ENCODE results near the gene TTLL12.

TTLL12 gene

GRCh38 chr22:43118953-43119458, 67.9 kb downstream of the TTLL12 start:
- H3K9ac ChIP-seq (ENCODE audit: low read length), result no peak overlapping the region

GRCh38 chr22:43118024-43118849, 68.7 kb downstream of the TTLL12 start:
- H3K9me2 ChIP-seq (replicated peaks; ENCODE audit: insufficient read depth, low read length), result no peaks in the 10 kb centered on the region
- no peaks in the 10 kb centered on the region for H3K36me3 ChIP-seq (replicated peaks; ENCODE audit: insufficient read depth, low read length)
- no peak for DNase-seq
- no peaks in the 10 kb centered on the region for H3K4me1 ChIP-seq (ENCODE audit: low read length)
- H3K9ac ChIP-seq (ENCODE audit: low read length), result no peak overlapping the region
- no peak overlapping the region for H2AFZ ChIP-seq (ENCODE audit: low read length)
- no peak overlapping the region for H3K4me2 ChIP-seq (ENCODE audit: low read depth, low read length)
- TF ChIP-seq EZH2 (optimal IDR thresholded peaks at IDR 0.05; ENCODE audit: low read depth, low read length) (no peak), EZH2phosphoT487 (IDR thresholded peaks at IDR 0.05; ENCODE audit: low read length) (no peak)
- TF ChIP-seq, protein P1, sequence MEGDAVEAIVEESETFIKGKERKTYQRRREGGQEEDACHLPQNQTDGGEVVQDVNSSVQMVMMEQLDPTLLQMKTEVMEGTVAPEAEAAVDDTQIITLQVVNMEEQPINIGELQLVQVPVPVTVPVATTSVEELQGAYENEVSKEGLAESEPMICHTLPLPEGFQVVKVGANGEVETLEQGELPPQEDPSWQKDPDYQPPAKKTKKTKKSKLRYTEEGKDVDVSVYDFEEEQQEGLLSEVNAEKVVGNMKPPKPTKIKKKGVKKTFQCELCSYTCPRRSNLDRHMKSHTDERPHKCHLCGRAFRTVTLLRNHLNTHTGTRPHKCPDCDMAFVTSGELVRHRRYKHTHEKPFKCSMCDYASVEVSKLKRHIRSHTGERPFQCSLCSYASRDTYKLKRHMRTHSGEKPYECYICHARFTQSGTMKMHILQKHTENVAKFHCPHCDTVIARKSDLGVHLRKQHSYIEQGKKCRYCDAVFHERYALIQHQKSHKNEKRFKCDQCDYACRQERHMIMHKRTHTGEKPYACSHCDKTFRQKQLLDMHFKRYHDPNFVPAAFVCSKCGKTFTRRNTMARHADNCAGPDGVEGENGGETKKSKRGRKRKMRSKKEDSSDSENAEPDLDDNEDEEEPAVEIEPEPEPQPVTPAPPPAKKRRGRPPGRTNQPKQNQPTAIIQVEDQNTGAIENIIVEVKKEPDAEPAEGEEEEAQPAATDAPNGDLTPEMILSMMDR (IDR thresholded peaks at IDR 0.05; ENCODE audit: low read length), result no peak
- no peaks in the 10 kb centered on the region for H3K27me3 ChIP-seq (replicated peaks; ENCODE audit: insufficient read depth, low read length)
- H3F3A ChIP-seq (ENCODE audit: insufficient read depth, low read length), result no peaks in the 10 kb centered on the region
- H4K20me1 ChIP-seq (ENCODE audit: insufficient read depth, low read length), result no peaks in the 10 kb centered on the region
- H3K4me3 ChIP-seq (ENCODE audit: low read length), result no peak overlapping the region
- no peaks in the 10 kb centered on the region for H3K79me2 ChIP-seq (ENCODE audit: low read length)
- H3K9me3 ChIP-seq (replicated peaks; ENCODE audit: insufficient read depth, low read length), result no peaks in the 10 kb centered on the region
- H3K27ac ChIP-seq (ENCODE audit: low read length), result no peak overlapping the region

More at GRCh38 chr22:43118953-43119458, 67.9 kb downstream of the TTLL12 start:
- no peak for DNase-seq
- no peak overlapping the region for H3K4me3 ChIP-seq (ENCODE audit: low read length)
- H3K27ac ChIP-seq (ENCODE audit: low read length), result no peak overlapping the region
- H3K36me3 ChIP-seq (replicated peaks; ENCODE audit: insufficient read depth, low read length), result no peaks in the 10 kb centered on the region
- H3K27me3 ChIP-seq (replicated peaks; ENCODE audit: insufficient read depth, low read length), result no peaks in the 10 kb centered on the region
- no peaks in the 10 kb centered on the region for H3K4me1 ChIP-seq (ENCODE audit: low read length)
- H3K79me2 ChIP-seq (ENCODE audit: low read length), result no peaks in the 10 kb centered on the region
- H3K9me2 ChIP-seq (replicated peaks; ENCODE audit: insufficient read depth, low read length), result no peaks in the 10 kb centered on the region
- H4K20me1 ChIP-seq (ENCODE audit: insufficient read depth, low read length), result no peaks in the 10 kb centered on the region
- no peak overlapping the region for H3K4me2 ChIP-seq (ENCODE audit: low read depth, low read length)
- TF ChIP-seq EZH2 (optimal IDR thresholded peaks at IDR 0.05; ENCODE audit: low read depth, low read length) (no peak), EZH2phosphoT487 (IDR thresholded peaks at IDR 0.05; ENCODE audit: low read length) (no peak)
- TF ChIP-seq, protein P1 (IDR thresholded peaks at IDR 0.05; ENCODE audit: low read length), result no peak
- no peaks in the 10 kb centered on the region for H3K9me3 ChIP-seq (replicated peaks; ENCODE audit: insufficient read depth, low read length)
- no peaks in the 10 kb centered on the region for H3F3A ChIP-seq (ENCODE audit: insufficient read depth, low read length)
- H2AFZ ChIP-seq (ENCODE audit: low read length), result no peak overlapping the region

- Histone ChIP-seq H3K27me3 (replicated peaks; ENCODE audit: insufficient read depth, low read length) (peaks cover under 1% of the 10 kb centered on the region; the same call in 1 of the 2 replicates), H2AFZ (ENCODE audit: low read length) (no peak overlapping the region), H3K4me3 (ENCODE audit: low read length) (no peak overlapping the region), H3K9me2 (replicated peaks; ENCODE audit: insufficient read depth, low read length) (no peaks in the 10 kb centered on the region), H3K27ac (ENCODE audit: low read length) (no peak overlapping the region), H3K36me3 (replicated peaks; ENCODE audit: insufficient read depth, low read length) (no peaks in the 10 kb centered on the region), H4K20me1 (ENCODE audit: insufficient read depth, low read length) (no peaks in the 10 kb centered on the region), H3K4me1 (ENCODE audit: low read length) (no peaks in the 10 kb centered on the region), H3K4me2 (ENCODE audit: low read depth, low read length) (no peak overlapping the region), H3K9me3 (replicated peaks; ENCODE audit: insufficient read depth, low read length) (no peaks in the 10 kb centered on the region), H3K9ac (ENCODE audit: low read length) (no peak overlapping the region), H3F3A (ENCODE audit: insufficient read depth, low read length) (no peaks in the 10 kb centered on the region), H3K79me2 (ENCODE audit: low read length) (no peaks in the 10 kb centered on the region)
- TF ChIP-seq EZH2 (optimal IDR thresholded peaks at IDR 0.05; ENCODE audit: low read depth, low read length) (no peak), EZH2phosphoT487 (IDR thresholded peaks at IDR 0.05; ENCODE audit: low read length) (no peak)
- TF ChIP-seq, protein P1 (IDR thresholded peaks at IDR 0.05; ENCODE audit: low read length), result no peak
- DNase-seq, result no peak
Observed at GRCh38 chr22:43116932-43117331, 70.0 kb downstream of the TTLL12 start.
